ENCODE data around the gene ANKZF1. TPM values are rescaled to one million over a fixed set of nuclear protein-coding genes. Genes with fewer than 3 reads are reported as not detected.
A peak's percentile ranks its signal among the peaks of the same experiment; 100 is the strongest.

ANKZF1 gene
- total and polyA plus RNA-seq, 2 of the 8 experiments (the other 6 are each of a cell fraction or from before 2014, with no cell fraction given), result 32.5 to 50.1 TPM

GRCh38 chr2:219228041-219228910, 1.3 kb upstream of the ANKZF1 start:
- CTCF ChIA-PET (ENCODE audit: partially characterized antibody), result interaction anchor here (0.7 to 4.9 kb wide), 6 partner anchors 9 to 70 kb away, joined by 3 to 23 read pairs (median 4); partner anchors contain the start of genes GLB1L and STK16
- POLR2A ChIA-PET (ENCODE audit: partially characterized antibody), result interaction anchor here (0.6 to 14.0 kb wide), 13 partner anchors 9 to 103 kb away, joined by 3 to 190 read pairs (median 6); partner anchors contain the start of genes ABCB6, DNAJB2, GLB1L and STK16

More at GRCh38 chr2:219228041-219228910, 1.3 kb upstream of the ANKZF1 start:
- Histone ChIP-seq H3K4me3 (ENCODE audit: extremely low read depth in 1 of 4, insufficient read depth in 2 of 4, low read depth in 3 of 4, low read length in 4 of 4) (peak overlapping the region; percentile 82 to 97 (median 92)), H4K91ac (replicated peaks; ENCODE audit: insufficient read length, low read length) (no peak overlapping the region), H2BK12ac (ENCODE audit: low read depth, low read length) (no peak overlapping the region), H2AFZ (ENCODE audit: low read length) (no peak overlapping the region), H3K4ac (replicated peaks; ENCODE audit: insufficient read length, low read depth, low read length) (peak overlapping the region; percentile 32), H3K56ac (replicated peaks; ENCODE audit: insufficient read length, low read depth, low read length) (peak overlapping the region; percentile 52), H4K8ac (ENCODE audit: extremely low read depth, insufficient read depth, low read length) (no peak overlapping the region), H3K36me3 (ENCODE audit: control insufficient read depth in 2 of 4, insufficient read depth in 4 of 4, low read length in 3 of 4) (peaks cover 16 to 48% (median 36%) of the 10 kb centered on the region in 4 experiments), H3K23ac (ENCODE audit: insufficient read length) (no peak overlapping the region), H3K79me1 (ENCODE audit: low read depth, low read length) (no peaks in the 10 kb centered on the region; the same call in 1 of the 2 replicates), H2BK15ac (ENCODE audit: low read length) (no peak overlapping the region), H4K5ac (ENCODE audit: insufficient read length, low read depth, low read length) (no peak overlapping the region), H2BK120ac (replicated peaks; ENCODE audit: low read depth, low read length) (no peak overlapping the region), H3K23me2 (ENCODE audit: low read depth, low read length) (peaks cover 7% of the 10 kb centered on the region; the same call in 1 of the 2 replicates), H3K4me1 (replicated peaks in 1 of 4; ENCODE audit: control insufficient read depth in 3 of 4, insufficient read depth in 4 of 4, low read length in 3 of 4) (peaks cover 0 to 6% (median 3%) of the 10 kb centered on the region in 4 experiments; a peak in 5 of 7 replicates), H3K18ac (ENCODE audit: extremely low read depth, low read length) (no peak overlapping the region), H2AK5ac (ENCODE audit: low read depth, low read length) (no peak overlapping the region), H3K27me3 (replicated peaks in 1 of 4; ENCODE audit: control insufficient read depth in 3 of 4, extremely low read depth in 1 of 4, insufficient read depth in 3 of 4, low read length in 3 of 4) (no peaks in the 10 kb centered on the region; a peak in 1 of 7 replicates), H3K79me2 (ENCODE audit: control insufficient read depth in 1 of 2, insufficient read depth in 2 of 2, low read length in 2 of 2) (peaks cover 0 to 12% of the 10 kb centered on the region in 2 experiments; a peak in 2 of 4 replicates), H3K14ac (ENCODE audit: insufficient read length) (no peak overlapping the region), H3K9me3 (ENCODE audit: insufficient read depth in 2 of 2, low read depth in 1 of 2, low read length in 1 of 2) (no peaks in the 10 kb centered on the region), H4K20me1 (replicated peaks in 1 of 2; ENCODE audit: control insufficient read depth in 1 of 2, insufficient read depth in 2 of 2, low read length in 2 of 2) (peaks cover 0 to 7% of the 10 kb centered on the region in 2 experiments), H2BK20ac (ENCODE audit: low read length) (no peak overlapping the region), H2BK5ac (ENCODE audit: low read depth, low read length) (no peak overlapping the region; the same call in 1 of the 2 replicates), H3K9ac (replicated peaks in 1 of 4; ENCODE audit: extremely low read depth in 1 of 4, low read depth in 3 of 4, low read length in 3 of 4) (peak overlapping the region in 3 of 4 experiments; percentile 18 to 68 (median 67); a peak in 5 of 7 replicates), H3K27ac (ENCODE audit: low read depth, low read length) (no peak overlapping the region), H3K4me2 (ENCODE audit: insufficient read depth in 1 of 2, low read depth in 2 of 2, low read length in 2 of 2) (peak overlapping the region; percentile 85 to 91)
- FAIRE-seq (no peak), DNase-seq (ENCODE audit: low read depth in 1 of 2, low spot score in 2 of 2) (no peak)
- TF ChIP-seq FOSL1 (IDR thresholded peaks at IDR 0.05; ENCODE audit: insufficient read depth, low read depth, low read length), result no peak
- 72% methylated on average over 6 of the region's 7 CpGs; no CpG with 5 or more reads in 1 of the 2 experiments for WGBS, 2 experiments (ENCODE audit: extremely low coverage in 1 of 2, insufficient coverage in 1 of 2, insufficient read length in 1 of 2, insufficient replicate concordance in 2 of 2, low coverage in 1 of 2, low lambda C conversion rate in 2 of 2, missing lambda C conversion rate in 1 of 2)
